ENCODE data around the gene FOLR2. TPM values are rescaled to one million over a fixed set of nuclear protein-coding genes. Genes with fewer than 3 reads are reported as not detected.

The FOLR2 gene
- total RNA-seq, 4 donors from 2014 or later, result 7.5 to 14.6 (median 13.0) TPM

- Histone ChIP-seq H3K27ac (no peak overlapping the region), H3K36me3 (no peaks in the 10 kb centered on the region), H3K9me3 (no peaks in the 10 kb centered on the region), H3K27me3 (no peaks in the 10 kb centered on the region), H3K4me3 (no peak overlapping the region), H3K4me1 (no peaks in the 10 kb centered on the region)
- DNase-seq (no peak), ATAC-seq (no peak)
- TF ChIP-seq POLR2A (IDR thresholded peaks at IDR 0.05), result no peak
- TF ChIP-seq CTCF (IDR thresholded peaks at IDR 0.05 in 4 of 5, conservative IDR thresholded peaks at IDR 0.05 in 1 of 5), result no peak
- in situ Hi-C loops (cut with MboI; ENCODE audit: low sequenced_read_pairs in 4 of 4) (no loop called here), intact Hi-C loops (cut with DNase I; ENCODE audit: low total_unique reads) (no loop called here)
These were observed 28.3 kb upstream of the FOLR2 start for GRCh38 chr11:72188267-72188666.

DNA sequence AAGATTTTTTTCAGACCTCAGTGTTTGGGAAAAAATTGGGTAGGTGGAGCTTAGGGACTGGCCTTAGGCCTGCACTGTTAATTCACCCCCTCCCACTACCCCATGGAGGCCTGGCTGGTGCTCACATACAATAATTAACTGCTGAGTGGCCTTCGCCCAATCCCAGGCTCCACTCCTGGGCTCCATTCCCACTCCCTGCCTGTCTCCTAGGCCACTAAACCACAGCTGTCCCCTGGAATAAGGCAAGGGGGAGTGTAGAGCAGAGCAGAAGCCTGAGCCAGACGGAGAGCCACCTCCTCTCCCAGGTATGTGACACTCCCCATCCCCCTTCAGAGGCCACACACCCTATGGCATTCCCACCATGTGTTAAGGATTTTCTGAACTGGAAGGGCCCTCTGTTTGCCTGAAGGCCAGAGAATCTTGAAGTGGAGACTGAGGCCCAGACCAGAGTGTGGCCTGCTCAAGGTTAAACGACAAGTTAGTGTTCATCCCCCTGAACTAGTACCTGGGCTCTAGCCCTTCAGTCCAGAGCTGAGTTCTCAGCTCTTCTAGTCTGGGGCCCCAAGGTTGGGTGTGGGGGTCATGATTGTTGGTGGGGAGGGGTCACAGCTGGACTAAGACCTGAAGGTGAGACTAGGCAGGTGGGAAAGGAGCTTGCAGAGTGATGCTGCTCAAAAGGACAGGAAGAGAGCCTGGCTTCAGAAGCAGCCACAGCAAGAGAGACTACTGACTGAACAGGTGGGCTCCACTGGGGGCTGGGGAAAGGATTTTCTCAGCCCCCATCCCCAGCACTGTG is 26.9 kb upstream of the FOLR2 start:
- Histone ChIP-seq H3K27me3 (no peaks in the 10 kb centered on the region), H3K9me3 (no peaks in the 10 kb centered on the region), H3K4me3 (no peak overlapping the region), H3K27ac (no peak overlapping the region), H3K4me1 (no peaks in the 10 kb centered on the region), H3K36me3 (no peaks in the 10 kb centered on the region)
- intact Hi-C loops (cut with DNase I; ENCODE audit: low total_unique reads), result no loop called here
- no peak for DNase-seq
- in situ Hi-C loops (cut with MboI; ENCODE audit: low sequenced_read_pairs in 4 of 4), result no loop called here
- TF ChIP-seq POLR2A (IDR thresholded peaks at IDR 0.05), result no peak
- no peak for TF ChIP-seq CTCF (IDR thresholded peaks at IDR 0.05 in 4 of 5, conservative IDR thresholded peaks at IDR 0.05 in 1 of 5)
- ATAC-seq, result no peak

DNA sequence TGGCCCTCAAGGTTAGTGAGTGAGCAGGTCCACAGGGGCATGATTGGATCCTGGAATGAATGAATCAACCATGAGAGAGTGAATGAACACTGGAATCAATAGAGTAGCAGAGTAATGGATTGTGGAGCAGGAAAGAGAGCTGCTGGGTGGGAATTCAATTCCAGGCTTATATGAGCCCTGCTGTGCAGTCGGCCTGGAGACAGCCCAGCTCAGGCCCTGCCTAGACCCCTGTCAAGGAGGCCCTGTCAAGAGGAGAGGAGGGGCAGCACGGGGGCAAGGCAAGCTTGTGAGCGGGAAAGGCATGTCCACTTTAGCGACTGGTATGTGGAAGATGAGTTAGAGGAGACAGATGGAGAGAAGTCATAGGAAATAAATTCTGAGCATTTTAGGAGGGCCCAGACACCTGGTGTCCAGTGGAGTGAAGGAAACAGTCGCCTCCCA is 25.9 kb upstream of the FOLR2 start:
- no peaks in the 10 kb centered on the region for H3K9me3 ChIP-seq
- intact Hi-C loops (cut with DNase I; ENCODE audit: low total_unique reads), result no loop called here
- no peaks in the 10 kb centered on the region for H3K36me3 ChIP-seq
- H3K27ac ChIP-seq, result no peak overlapping the region
- H3K27me3 ChIP-seq, result no peaks in the 10 kb centered on the region
- ATAC-seq, result no peak
- no peak for DNase-seq
- no peak overlapping the region for H3K4me3 ChIP-seq
- TF ChIP-seq CTCF (IDR thresholded peaks at IDR 0.05 in 4 of 5, conservative IDR thresholded peaks at IDR 0.05 in 1 of 5) (no peak), POLR2A (IDR thresholded peaks at IDR 0.05) (no peak)
- in situ Hi-C loops (cut with MboI; ENCODE audit: low sequenced_read_pairs in 4 of 4), result no loop called here
- no peaks in the 10 kb centered on the region for H3K4me1 ChIP-seq

GRCh38 chr11:72191961-72192381 is 24.6 kb upstream of the FOLR2 start, which contains the start of gene FOLR1:
TSS of gene FOLR1 (plus strand) at chr11:72192140. CDS start at chr11:72192174, 34 bp downstream.
- Histone ChIP-seq H3K9me3 (no peaks in the 10 kb centered on the region), H3K36me3 (no peaks in the 10 kb centered on the region), H3K4me1 (no peaks in the 10 kb centered on the region), H3K27ac (no peak within 1 kb of the TSS), H3K27me3 (no peaks in the 10 kb centered on the region), H3K4me3 (no peak within 1 kb of the TSS)
- intact Hi-C loops (cut with DNase I; ENCODE audit: low total_unique reads) (no loop called here), in situ Hi-C loops (cut with MboI; ENCODE audit: low sequenced_read_pairs in 4 of 4) (no loop called here)
- DNase-seq (no peak), ATAC-seq (no peak)
- TF ChIP-seq POLR2A (IDR thresholded peaks at IDR 0.05), result no peak
- TF ChIP-seq CTCF (IDR thresholded peaks at IDR 0.05 in 4 of 5, conservative IDR thresholded peaks at IDR 0.05 in 1 of 5), result no peak

Data from gastrocnemius medialis (tissue), 4 donors.